Measurements from ENCODE around the gene KNL1. TPM values are rescaled to one million over a fixed set of nuclear protein-coding genes. Genes with fewer than 3 reads are reported as not detected.

Gene KNL1
- total and polyA plus RNA-seq, 2 donors (not counting 1 experiment from before 2014, with no cell fraction given): 3.9 to 5.0 TPM

DNA sequence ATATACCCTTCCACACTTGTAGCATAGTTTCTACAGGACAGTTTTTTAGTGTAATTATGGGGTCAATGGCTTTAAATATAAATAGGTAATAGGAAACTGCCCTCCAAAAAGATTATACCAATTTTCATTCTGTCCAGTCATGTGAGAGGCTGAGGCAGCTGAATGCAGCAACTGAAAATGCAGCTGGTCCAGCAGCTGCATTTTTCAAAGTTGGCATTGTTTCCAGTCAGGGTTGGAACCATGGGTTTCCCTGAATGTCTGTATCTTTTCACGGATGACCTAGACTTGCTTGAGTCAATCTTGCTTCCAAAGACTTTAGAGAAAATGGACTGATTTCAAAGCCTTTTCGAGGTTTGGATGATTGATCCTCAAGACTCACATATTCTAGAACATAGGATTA lies 9.9 kb upstream of the KNL1 start:
- Histone ChIP-seq H3K79me2 (ENCODE audit: control insufficient read depth, insufficient read depth, low read length) (no peaks in the 10 kb centered on the region), H3K4me3 (replicated peaks in 1 of 4; ENCODE audit: control extremely low read depth in 1 of 4, insufficient read depth in 1 of 4, low read depth in 3 of 4, low read length in 4 of 4) (no peak overlapping the region), H3K4me1 (ENCODE audit: control insufficient read depth, extremely low read depth, insufficient read depth, low read length) (no peaks in the 10 kb centered on the region), H3K36me3 (ENCODE audit: control insufficient read depth, insufficient read depth, low read length) (no peaks in the 10 kb centered on the region), H4K20me1 (ENCODE audit: control insufficient read depth, extremely low read depth, insufficient read depth, low read length) (no peaks in the 10 kb centered on the region), H3K9ac (ENCODE audit: insufficient read depth, low read length) (no peak overlapping the region), H3K9me3 (ENCODE audit: control insufficient read depth, insufficient read depth, low read depth, low read length) (no peaks in the 10 kb centered on the region), H2AFZ (ENCODE audit: low read length) (peak overlapping the region; percentile 39), H3K27me3 (ENCODE audit: control insufficient read depth, insufficient read depth, low read length) (no peaks in the 10 kb centered on the region), H3K4me2 (ENCODE audit: extremely low read depth, insufficient read depth, low read length) (no peak overlapping the region), H3K27ac (ENCODE audit: insufficient read depth, low read length) (no peak overlapping the region)
- no peak for DNase-seq (ENCODE audit: low read depth in 2 of 2)
- TF ChIP-seq, protein P1, sequence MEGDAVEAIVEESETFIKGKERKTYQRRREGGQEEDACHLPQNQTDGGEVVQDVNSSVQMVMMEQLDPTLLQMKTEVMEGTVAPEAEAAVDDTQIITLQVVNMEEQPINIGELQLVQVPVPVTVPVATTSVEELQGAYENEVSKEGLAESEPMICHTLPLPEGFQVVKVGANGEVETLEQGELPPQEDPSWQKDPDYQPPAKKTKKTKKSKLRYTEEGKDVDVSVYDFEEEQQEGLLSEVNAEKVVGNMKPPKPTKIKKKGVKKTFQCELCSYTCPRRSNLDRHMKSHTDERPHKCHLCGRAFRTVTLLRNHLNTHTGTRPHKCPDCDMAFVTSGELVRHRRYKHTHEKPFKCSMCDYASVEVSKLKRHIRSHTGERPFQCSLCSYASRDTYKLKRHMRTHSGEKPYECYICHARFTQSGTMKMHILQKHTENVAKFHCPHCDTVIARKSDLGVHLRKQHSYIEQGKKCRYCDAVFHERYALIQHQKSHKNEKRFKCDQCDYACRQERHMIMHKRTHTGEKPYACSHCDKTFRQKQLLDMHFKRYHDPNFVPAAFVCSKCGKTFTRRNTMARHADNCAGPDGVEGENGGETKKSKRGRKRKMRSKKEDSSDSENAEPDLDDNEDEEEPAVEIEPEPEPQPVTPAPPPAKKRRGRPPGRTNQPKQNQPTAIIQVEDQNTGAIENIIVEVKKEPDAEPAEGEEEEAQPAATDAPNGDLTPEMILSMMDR (conservative IDR thresholded peaks at IDR 0.05 in 1 of 2, IDR thresholded peaks at IDR 0.05 in 1 of 2; ENCODE audit: low read depth in 1 of 2, low read length in 2 of 2): no peak

DNA sequence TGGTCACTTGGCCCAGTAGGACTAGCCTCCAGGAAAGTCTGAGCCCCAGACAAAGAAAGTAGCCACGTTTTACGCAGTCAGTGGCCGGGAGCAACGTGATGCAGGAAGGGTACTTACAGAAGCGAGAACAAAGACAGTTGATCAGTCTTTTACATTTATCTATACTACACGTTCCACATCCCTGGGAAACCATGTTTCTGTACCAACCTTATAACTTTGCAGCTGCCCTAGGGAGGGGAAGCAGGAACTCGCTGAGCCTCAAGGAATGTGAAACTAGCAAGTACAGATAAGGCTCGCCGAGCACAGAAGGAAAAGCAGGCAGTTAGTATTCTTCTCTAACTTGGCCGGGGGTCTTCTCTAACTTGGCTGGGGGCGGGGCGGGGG lies 3.4 kb upstream of the KNL1 start:
- no peaks in the 10 kb centered on the region for H3K9me3 ChIP-seq (ENCODE audit: control insufficient read depth, insufficient read depth, low read depth, low read length)
- peaks cover 8% of the 10 kb centered on the region for H3K79me2 ChIP-seq (ENCODE audit: control insufficient read depth, insufficient read depth, low read length)
- H3K4me3 ChIP-seq (replicated peaks in 1 of 4; ENCODE audit: control extremely low read depth in 1 of 4, insufficient read depth in 1 of 4, low read depth in 3 of 4, low read length in 4 of 4): peak overlapping the region in 1 of 4 experiments; percentile 3
- DNase-seq (ENCODE audit: low read depth in 2 of 2): no peak
- no peaks in the 10 kb centered on the region for H4K20me1 ChIP-seq (ENCODE audit: control insufficient read depth, extremely low read depth, insufficient read depth, low read length)
- peak overlapping the region; percentile 26 for H2AFZ ChIP-seq (ENCODE audit: low read length)
- H3K4me2 ChIP-seq (ENCODE audit: extremely low read depth, insufficient read depth, low read length): no peak overlapping the region
- no peak overlapping the region for H3K9ac ChIP-seq (ENCODE audit: insufficient read depth, low read length)
- no peaks in the 10 kb centered on the region for H3K36me3 ChIP-seq (ENCODE audit: control insufficient read depth, insufficient read depth, low read length)
- no peak overlapping the region for H3K27ac ChIP-seq (ENCODE audit: insufficient read depth, low read length)
- H3K4me1 ChIP-seq (ENCODE audit: control insufficient read depth, extremely low read depth, insufficient read depth, low read length): no peaks in the 10 kb centered on the region
- no peaks in the 10 kb centered on the region for H3K27me3 ChIP-seq (ENCODE audit: control insufficient read depth, insufficient read depth, low read length)
- TF ChIP-seq EZH2 (IDR thresholded peaks at IDR 0.05; ENCODE audit: low read length, missing control alignments): no peak
- TF ChIP-seq, protein P1 (conservative IDR thresholded peaks at IDR 0.05 in 1 of 2, IDR thresholded peaks at IDR 0.05 in 1 of 2; ENCODE audit: low read depth in 1 of 2, low read length in 2 of 2): no peak

DNA sequence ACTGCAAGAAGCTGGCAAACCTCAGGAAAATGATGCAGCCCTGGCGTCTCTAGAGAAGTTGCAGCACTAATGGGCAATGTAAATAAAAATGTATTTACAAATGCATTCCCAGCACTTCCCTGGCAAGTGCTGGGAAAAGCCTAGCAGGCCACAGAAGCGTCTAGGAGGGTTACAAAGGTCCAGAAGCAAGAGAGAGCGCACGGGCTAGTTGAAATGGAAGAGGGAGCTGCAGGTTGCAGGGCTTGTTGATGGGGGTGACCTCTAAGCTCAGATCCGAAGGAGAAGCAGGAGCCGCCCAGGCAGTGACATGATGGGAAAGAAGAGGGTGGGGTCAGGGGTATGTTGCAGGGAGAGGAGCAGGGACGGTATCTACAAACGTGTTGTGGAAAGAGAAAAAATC lies 2.7 kb upstream of the KNL1 start:
- no peaks in the 10 kb centered on the region for H3K27me3 ChIP-seq (ENCODE audit: control insufficient read depth, insufficient read depth, low read length)
- no peak overlapping the region for H3K4me3 ChIP-seq (replicated peaks in 1 of 4; ENCODE audit: control extremely low read depth in 1 of 4, insufficient read depth in 1 of 4, low read depth in 3 of 4, low read length in 4 of 4)
- no peak overlapping the region for H3K9ac ChIP-seq (ENCODE audit: insufficient read depth, low read length)
- H3K79me2 ChIP-seq (ENCODE audit: control insufficient read depth, insufficient read depth, low read length): peaks cover 15% of the 10 kb centered on the region
- no peaks in the 10 kb centered on the region for H4K20me1 ChIP-seq (ENCODE audit: control insufficient read depth, extremely low read depth, insufficient read depth, low read length)
- no peaks in the 10 kb centered on the region for H3K9me3 ChIP-seq (ENCODE audit: control insufficient read depth, insufficient read depth, low read depth, low read length)
- H2AFZ ChIP-seq (ENCODE audit: low read length): no peak overlapping the region
- no peak for DNase-seq (ENCODE audit: low read depth in 2 of 2)
- H3K4me1 ChIP-seq (ENCODE audit: control insufficient read depth, extremely low read depth, insufficient read depth, low read length): no peaks in the 10 kb centered on the region
- no peak overlapping the region for H3K4me2 ChIP-seq (ENCODE audit: extremely low read depth, insufficient read depth, low read length)
- no peaks in the 10 kb centered on the region for H3K36me3 ChIP-seq (ENCODE audit: control insufficient read depth, insufficient read depth, low read length)
- H3K27ac ChIP-seq (ENCODE audit: insufficient read depth, low read length): no peak overlapping the region
- TF ChIP-seq, protein P1 (conservative IDR thresholded peaks at IDR 0.05 in 1 of 2, IDR thresholded peaks at IDR 0.05 in 1 of 2; ENCODE audit: low read depth in 1 of 2, low read length in 2 of 2): no peak
- TF ChIP-seq EZH2 (IDR thresholded peaks at IDR 0.05; ENCODE audit: low read length, missing control alignments): no peak
